Measurements from ENCODE around the gene FAM161A.

Gene FAM161A

DNA sequence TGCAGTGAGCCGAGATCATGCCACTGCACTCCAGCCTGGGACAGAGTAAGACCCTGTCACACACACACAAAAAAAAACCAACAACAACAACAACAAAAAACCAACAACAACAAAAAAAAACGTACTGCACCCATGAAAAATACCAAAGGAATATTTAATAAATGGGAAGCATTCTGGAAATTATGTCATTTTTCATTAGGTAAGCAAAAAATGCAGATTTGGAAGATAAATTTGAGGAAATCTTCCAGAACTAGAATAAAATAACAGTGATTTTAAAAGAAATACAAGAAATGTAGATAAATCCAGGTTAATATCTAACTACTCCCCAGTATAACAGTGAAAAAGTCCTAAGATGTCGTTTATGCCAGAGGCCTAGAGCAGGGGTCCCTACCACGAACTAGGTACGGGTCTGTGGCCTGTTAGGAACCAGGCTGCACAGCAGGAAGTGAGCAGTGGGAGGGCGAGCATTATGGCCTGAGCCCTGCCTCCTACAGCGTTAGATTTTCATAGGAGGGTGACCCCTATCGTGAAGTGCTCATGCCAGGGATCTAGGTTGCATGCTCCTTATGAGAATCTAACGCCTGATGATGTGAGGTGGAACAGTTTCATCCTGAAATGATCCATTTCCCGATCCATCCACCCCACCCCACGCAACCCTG is 21.5 kb downstream of the FAM161A start:
- TF ChIP-seq TEAD4 (IDR thresholded peaks at IDR 0.05), result no peak
- no peak for TF ChIP-seq NFIC (IDR thresholded peaks at IDR 0.05)
- TF ChIP-seq, protein P1, sequence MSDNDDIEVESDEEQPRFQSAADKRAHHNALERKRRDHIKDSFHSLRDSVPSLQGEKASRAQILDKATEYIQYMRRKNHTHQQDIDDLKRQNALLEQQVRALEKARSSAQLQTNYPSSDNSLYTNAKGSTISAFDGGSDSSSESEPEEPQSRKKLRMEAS (IDR thresholded peaks at IDR 0.05), result no peak
- TF ChIP-seq, protein P2, sequence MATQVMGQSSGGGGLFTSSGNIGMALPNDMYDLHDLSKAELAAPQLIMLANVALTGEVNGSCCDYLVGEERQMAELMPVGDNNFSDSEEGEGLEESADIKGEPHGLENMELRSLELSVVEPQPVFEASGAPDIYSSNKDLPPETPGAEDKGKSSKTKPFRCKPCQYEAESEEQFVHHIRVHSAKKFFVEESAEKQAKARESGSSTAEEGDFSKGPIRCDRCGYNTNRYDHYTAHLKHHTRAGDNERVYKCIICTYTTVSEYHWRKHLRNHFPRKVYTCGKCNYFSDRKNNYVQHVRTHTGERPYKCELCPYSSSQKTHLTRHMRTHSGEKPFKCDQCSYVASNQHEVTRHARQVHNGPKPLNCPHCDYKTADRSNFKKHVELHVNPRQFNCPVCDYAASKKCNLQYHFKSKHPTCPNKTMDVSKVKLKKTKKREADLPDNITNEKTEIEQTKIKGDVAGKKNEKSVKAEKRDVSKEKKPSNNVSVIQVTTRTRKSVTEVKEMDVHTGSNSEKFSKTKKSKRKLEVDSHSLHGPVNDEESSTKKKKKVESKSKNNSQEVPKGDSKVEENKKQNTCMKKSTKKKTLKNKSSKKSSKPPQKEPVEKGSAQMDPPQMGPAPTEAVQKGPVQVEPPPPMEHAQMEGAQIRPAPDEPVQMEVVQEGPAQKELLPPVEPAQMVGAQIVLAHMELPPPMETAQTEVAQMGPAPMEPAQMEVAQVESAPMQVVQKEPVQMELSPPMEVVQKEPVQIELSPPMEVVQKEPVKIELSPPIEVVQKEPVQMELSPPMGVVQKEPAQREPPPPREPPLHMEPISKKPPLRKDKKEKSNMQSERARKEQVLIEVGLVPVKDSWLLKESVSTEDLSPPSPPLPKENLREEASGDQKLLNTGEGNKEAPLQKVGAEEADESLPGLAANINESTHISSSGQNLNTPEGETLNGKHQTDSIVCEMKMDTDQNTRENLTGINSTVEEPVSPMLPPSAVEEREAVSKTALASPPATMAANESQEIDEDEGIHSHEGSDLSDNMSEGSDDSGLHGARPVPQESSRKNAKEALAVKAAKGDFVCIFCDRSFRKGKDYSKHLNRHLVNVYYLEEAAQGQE (IDR thresholded peaks at IDR 0.05; ENCODE audit: low read depth), result no peak
- no peak for TF ChIP-seq TAF1 (IDR thresholded peaks at IDR 0.05; ENCODE audit: low read depth)
- TF ChIP-seq CREB1 (IDR thresholded peaks at IDR 0.05; ENCODE audit: low read depth), result no peak
- TF ChIP-seq EP300 (IDR thresholded peaks at IDR 0.05; ENCODE audit: borderline replicate concordance), result no peak
- TF ChIP-seq FOXM1 (IDR thresholded peaks at IDR 0.05; ENCODE audit: borderline replicate concordance, low read depth), result no peak
- TF ChIP-seq YY1 (IDR thresholded peaks at IDR 0.05; ENCODE audit: low read depth), result no peak

DNA sequence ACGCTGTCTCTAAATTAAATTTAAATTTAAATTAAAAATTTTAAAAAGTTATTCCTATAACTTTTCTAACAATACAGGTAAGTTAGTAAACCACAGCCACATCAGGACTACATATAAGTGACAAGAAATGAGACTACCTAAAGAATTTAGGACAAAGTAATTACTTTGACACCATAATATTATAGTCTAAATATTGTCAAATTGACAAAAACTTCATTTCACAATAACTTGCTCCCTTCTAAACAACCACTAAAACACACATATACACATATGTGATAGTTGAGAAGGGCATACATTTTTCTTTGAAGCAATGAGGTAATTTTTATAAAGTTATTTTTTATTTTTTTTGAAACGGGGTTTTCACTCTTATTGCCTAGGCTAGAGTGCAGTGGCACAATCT is 31.6 kb downstream of the FAM161A start:
- TF ChIP-seq EP300 (IDR thresholded peaks at IDR 0.05; ENCODE audit: borderline replicate concordance), result no peak
- no peak for TF ChIP-seq CEBPB (IDR thresholded peaks at IDR 0.05)

DNA sequence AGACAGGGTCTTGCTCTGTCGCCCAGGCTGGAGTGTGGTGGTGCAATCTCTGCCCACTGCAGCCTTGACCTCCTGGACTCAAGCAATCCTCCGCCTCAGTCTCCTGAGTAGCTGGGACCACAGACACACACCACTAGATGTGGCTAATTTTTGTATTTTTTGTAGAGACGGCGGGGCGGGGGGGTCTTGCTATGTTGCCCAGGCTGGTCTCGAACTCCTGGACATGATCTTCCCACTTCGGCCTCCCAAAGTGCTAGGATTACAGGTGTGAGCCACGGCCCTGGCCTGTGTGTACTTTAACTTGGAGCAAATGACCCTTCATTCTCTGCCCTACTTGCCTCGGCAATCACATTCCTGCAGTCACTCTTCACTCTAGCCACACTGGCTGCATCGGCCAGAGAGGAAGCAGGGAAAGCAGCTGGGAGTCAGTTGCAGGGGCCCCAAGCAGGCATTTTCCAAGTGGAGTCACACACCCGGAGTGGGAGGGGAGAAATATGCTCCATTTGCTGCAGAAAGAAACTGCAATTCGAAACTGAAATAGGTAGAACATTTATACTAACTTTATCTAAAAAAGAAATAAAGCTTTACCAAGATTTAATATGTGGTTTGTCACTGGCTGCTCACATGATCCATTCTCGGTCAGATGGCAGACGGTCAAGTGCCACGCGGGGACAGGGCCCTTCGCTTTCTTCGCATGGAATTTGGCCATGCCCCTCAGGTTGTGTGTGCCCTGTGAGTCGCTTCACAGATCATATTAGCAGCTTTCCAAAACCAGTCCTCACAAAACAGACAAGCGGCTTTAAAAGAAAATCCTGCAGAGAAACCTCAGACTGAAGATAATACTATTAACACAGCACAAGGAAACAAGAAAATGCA is 37.1 kb downstream of the FAM161A start:
- TF ChIP-seq CREB1 (IDR thresholded peaks at IDR 0.05; ENCODE audit: low read depth), result no peak
- TF ChIP-seq, protein P1 (IDR thresholded peaks at IDR 0.05), result no peak
- no peak for TF ChIP-seq NFIC (IDR thresholded peaks at IDR 0.05)
- TF ChIP-seq YY1 (IDR thresholded peaks at IDR 0.05; ENCODE audit: low read depth), result no peak
- TF ChIP-seq, protein P3, sequence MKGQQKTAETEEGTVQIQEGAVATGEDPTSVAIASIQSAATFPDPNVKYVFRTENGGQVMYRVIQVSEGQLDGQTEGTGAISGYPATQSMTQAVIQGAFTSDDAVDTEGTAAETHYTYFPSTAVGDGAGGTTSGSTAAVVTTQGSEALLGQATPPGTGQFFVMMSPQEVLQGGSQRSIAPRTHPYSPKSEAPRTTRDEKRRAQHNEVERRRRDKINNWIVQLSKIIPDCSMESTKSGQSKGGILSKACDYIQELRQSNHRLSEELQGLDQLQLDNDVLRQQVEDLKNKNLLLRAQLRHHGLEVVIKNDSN (IDR thresholded peaks at IDR 0.05), result no peak
- TF ChIP-seq ZBTB7A (IDR thresholded peaks at IDR 0.05; ENCODE audit: low read depth), result no peak
- TF ChIP-seq CEBPB (IDR thresholded peaks at IDR 0.05), result no peak
- TF ChIP-seq EP300 (IDR thresholded peaks at IDR 0.05; ENCODE audit: borderline replicate concordance), result no peak
- no peak for TF ChIP-seq FOXM1 (IDR thresholded peaks at IDR 0.05; ENCODE audit: borderline replicate concordance, low read depth)
- no peak for TF ChIP-seq TAF1 (IDR thresholded peaks at IDR 0.05; ENCODE audit: low read depth)
- no peak for TF ChIP-seq RAD21 (IDR thresholded peaks at IDR 0.05; ENCODE audit: low read depth)
- TF ChIP-seq TCF12 (IDR thresholded peaks at IDR 0.05; ENCODE audit: low read depth), result no peak
- TF ChIP-seq EGR1 (IDR thresholded peaks at IDR 0.05), result no peak
- no peak for TF ChIP-seq TEAD4 (IDR thresholded peaks at IDR 0.05)
- TF ChIP-seq, protein P2 (IDR thresholded peaks at IDR 0.05; ENCODE audit: low read depth), result no peak

DNA sequence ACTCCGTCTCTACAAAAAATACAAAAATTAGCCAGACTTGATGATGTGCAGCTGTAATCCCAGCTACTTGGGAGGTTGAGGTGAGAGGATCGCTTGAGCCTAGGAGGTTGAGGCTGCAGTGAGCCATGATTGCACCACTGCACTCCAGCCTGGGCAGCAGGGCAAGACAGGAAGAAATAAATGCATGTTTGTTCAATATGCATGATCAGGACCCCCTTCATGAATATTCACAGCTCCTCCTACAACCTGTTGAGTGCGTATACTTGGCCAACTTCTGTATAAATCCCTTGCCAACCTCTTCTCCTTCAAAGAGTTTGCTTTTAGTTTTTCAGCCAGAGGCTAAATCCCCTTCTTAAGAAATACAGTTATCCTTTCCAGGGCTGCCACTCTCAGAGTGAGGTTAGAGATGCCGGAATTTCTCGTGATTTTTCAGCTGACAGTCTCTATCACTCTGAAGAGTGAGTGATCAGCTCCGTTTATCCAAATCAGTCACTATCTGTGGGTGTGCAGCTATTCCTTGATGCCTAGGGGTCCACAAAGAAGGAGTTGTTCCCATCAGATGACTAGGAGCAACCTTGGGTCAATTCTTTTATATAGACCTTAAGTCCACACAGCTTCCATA is 39.2 kb downstream of the FAM161A start:
- TF ChIP-seq RAD21 (IDR thresholded peaks at IDR 0.05; ENCODE audit: low read depth) (no peak), NFIC (IDR thresholded peaks at IDR 0.05) (no peak), CEBPB (IDR thresholded peaks at IDR 0.05) (no peak), YY1 (IDR thresholded peaks at IDR 0.05; ENCODE audit: low read depth) (no peak), TAF1 (IDR thresholded peaks at IDR 0.05; ENCODE audit: low read depth) (no peak), FOXM1 (IDR thresholded peaks at IDR 0.05; ENCODE audit: borderline replicate concordance, low read depth) (no peak), TEAD4 (IDR thresholded peaks at IDR 0.05) (no peak), CREB1 (IDR thresholded peaks at IDR 0.05; ENCODE audit: low read depth) (no peak), ZBTB7A (IDR thresholded peaks at IDR 0.05; ENCODE audit: low read depth) (no peak), TCF12 (IDR thresholded peaks at IDR 0.05; ENCODE audit: low read depth) (no peak), EGR1 (IDR thresholded peaks at IDR 0.05) (no peak)
- TF ChIP-seq, protein P2 (IDR thresholded peaks at IDR 0.05; ENCODE audit: low read depth), result no peak
- TF ChIP-seq, protein P3 (IDR thresholded peaks at IDR 0.05), result no peak
- TF ChIP-seq, protein P1 (IDR thresholded peaks at IDR 0.05), result no peak

All from Ishikawa (cell line).